T-helper 2 cell treated with Interferon-gamma antibody and Interleukin-4, amounts not matched to agents 5 μg/mL and 100 μg/mL, for 36 hours (primary cell): ENCODE measurements around the gene THEMIS2.

Experiments
- DNase-seq: peaks from one replicate; pipeline ENCODE4 v3.0.0; 2021; ENCODE audit warnings: low spot score
- H3K27ac Mint-ChIP-seq: one replicate; pipeline ENCODE4 v1.8.0; 2021; ENCODE audit warnings: mild to moderate bottlenecking, mixed read lengths
- H3K27me3 Mint-ChIP-seq: one replicate; pipeline ENCODE4 v1.8.0; 2021; ENCODE audit warnings: low read depth, mixed read lengths
- H3K36me3 Mint-ChIP-seq: one replicate; pipeline ENCODE4 v1.8.0; 2021; ENCODE audit warnings: low read depth, mixed read lengths
- H3K4me1 Mint-ChIP-seq: one replicate; pipeline ENCODE4 v1.8.0; 2021; ENCODE audit warnings: low read depth, mixed read lengths
- H3K4me3 Mint-ChIP-seq: one replicate; pipeline ENCODE4 v1.8.0; 2022; ENCODE audit warnings: mild to moderate bottlenecking, moderate library complexity, mixed read lengths
- H3K9me3 Mint-ChIP-seq: one replicate; pipeline ENCODE4 v1.8.0; 2021; ENCODE audit warnings: mixed read lengths

Gene THEMIS2

DNA sequence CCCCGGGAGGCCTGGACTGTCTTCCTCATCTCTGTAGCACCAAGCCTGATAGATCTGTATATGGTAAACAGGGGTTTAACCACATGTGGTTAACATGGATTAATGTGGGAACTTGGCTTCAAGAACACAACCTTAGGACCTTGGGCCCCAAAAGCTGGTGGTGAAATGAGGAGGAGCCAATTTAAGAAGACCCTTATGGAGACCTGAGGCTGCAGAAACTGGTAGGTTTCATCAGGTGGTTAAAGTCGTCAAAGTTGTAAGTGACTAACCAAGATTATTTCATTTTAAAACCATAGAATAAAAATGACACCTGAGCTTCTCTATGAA is 14.0 kb downstream of the THEMIS2 start:
- Mint-ChIP-seq H3K4me1 (peaks cover 58% of the 10 kb centered on the region), H3K27me3 (no peaks in the 10 kb centered on the region), H3K9me3 (no peaks in the 10 kb centered on the region), H3K27ac (peak overlapping the region; percentile 90), H3K36me3 (peaks cover 85% of the 10 kb centered on the region), H3K4me3 (peak overlapping the region; percentile 85)
- DNase-seq: no peak

DNA sequence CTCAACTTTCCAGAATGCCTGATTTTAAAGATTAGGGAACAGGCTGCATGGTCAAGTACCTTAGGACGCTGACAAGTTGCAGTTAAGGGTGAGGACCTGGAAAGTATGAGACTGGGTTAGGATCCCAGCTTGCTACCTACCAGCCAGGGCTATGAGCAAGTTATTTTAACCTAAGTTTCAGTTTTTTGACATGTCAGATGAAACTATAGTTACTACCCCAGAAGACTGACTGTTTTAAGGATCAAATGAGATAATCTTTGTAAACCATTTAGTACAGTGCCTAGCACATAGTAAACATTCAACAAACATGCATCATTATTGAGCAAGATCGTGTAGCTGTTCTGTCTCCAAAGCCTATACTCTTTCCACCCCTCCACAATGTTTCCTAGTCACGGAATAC is 14.4 kb downstream of the THEMIS2 start:
- H3K36me3 Mint-ChIP-seq: peaks cover 85% of the 10 kb centered on the region
- peak overlapping the region; percentile 85 for H3K4me3 Mint-ChIP-seq
- no peaks in the 10 kb centered on the region for H3K9me3 Mint-ChIP-seq
- no peak for DNase-seq
- peak overlapping the region; percentile 90 for H3K27ac Mint-ChIP-seq
- peaks cover 63% of the 10 kb centered on the region for H3K4me1 Mint-ChIP-seq
- no peaks in the 10 kb centered on the region for H3K27me3 Mint-ChIP-seq

DNA sequence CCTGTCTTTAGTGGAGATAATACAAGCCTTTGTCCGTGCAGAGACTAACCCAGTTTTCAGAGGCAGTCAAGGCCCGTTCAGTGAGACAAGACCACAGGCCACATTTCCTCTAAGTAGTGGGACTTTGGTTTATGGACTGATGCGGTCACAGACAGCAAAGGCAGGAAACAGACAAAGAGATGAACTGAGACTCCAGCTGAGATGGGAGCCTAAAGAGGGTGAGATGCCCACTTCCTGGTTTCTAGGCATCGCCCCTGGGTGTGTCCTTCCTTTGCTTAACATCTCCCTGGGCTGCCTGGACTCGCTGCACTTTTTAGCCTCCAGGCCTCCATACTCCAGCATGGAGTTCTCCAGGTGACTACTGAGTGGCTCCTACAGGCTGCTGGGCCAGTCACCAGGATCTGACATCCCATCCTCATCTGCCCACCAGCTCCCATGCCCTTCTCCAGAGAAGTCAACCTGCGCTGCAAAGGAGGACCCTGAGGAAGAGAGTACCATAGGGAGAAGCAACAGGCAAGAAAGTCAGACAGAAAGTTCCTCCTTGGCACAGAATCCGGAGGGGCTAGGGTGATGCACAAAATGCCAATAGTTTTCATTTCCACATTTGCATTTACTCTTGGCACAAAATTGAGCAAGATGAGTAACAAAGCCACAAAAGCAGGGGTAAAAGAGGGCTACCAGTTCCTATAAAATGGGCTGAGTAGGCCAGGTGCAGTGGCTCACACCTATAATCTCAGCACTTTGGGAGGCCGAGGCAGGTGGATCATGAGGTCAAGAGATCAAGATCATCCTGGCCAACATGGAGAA is 15.1 kb downstream of the THEMIS2 start:
- H3K4me1 Mint-ChIP-seq: peaks cover 69% of the 10 kb centered on the region
- peak overlapping the region; percentile 90 for H3K27ac Mint-ChIP-seq
- peak overlapping the region; percentile 85 for H3K4me3 Mint-ChIP-seq
- peaks cover 90% of the 10 kb centered on the region for H3K36me3 Mint-ChIP-seq
- peak; percentile 56 for DNase-seq
- H3K9me3 Mint-ChIP-seq: no peaks in the 10 kb centered on the region
- H3K27me3 Mint-ChIP-seq: no peaks in the 10 kb centered on the region

DNA sequence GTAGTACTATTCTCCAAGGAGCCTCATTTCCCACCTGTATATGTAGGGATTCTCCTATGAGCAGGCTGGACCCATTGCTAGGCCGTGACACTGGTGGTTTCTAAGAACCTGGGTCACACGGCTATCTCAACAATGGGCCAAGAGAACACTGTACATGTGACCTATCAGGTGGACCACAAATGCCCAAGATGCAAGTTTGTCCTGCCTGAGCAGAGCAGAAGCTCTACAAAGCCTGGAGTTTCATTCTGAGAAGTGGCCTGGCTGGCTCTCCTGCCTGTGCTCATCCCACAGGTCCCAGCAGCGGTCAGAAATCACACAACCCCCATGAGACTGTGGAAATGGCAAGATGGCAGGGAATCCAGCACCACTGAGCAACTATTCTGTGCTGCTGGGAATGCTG is 17.2 kb downstream of the THEMIS2 start:
- Mint-ChIP-seq H3K27me3 (no peaks in the 10 kb centered on the region), H3K4me3 (peak overlapping the region; percentile 4), H3K36me3 (peaks cover 86% of the 10 kb centered on the region), H3K27ac (peak overlapping the region; percentile 60), H3K9me3 (no peaks in the 10 kb centered on the region), H3K4me1 (peaks cover 72% of the 10 kb centered on the region)
- DNase-seq: no peak

DNA sequence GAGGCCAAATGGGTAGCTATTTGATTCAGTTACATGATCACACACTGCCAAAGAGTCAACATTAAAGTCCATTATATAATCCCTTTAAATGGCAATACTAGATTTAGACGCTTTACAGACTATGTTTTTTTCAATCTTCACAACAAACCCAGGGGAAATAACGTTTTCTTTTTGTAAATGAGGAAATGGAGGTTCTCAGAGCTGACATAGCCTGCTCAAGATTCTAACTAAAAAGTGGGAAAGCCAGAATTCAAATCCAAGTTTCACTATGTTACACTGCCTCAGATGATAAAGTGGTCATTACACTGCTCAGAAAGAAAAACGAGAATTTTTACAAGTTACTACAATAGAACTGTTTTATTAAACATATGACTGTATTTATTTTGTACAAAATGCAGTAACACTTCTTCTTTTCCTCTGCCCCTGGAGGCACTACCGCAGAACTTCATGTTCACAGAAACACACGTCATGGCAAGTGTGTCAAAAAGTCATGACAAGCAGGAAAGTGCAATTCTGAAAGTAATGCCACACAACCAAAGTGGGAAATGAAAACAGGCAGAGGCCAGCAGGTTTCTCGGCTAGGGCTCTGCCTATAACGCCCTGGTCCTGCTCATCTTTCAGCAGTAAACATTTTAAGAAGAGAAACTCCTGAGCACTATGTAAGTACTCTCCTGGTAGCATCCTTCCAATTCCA is 19.0 kb downstream of the THEMIS2 start:
- Mint-ChIP-seq H3K36me3 (peaks cover 79% of the 10 kb centered on the region), H3K4me3 (peak overlapping the region; percentile 52), H3K27me3 (no peaks in the 10 kb centered on the region), H3K27ac (peak overlapping the region; percentile 94), H3K4me1 (peaks cover 61% of the 10 kb centered on the region), H3K9me3 (no peaks in the 10 kb centered on the region)
- peak; percentile 70 for DNase-seq

DNA sequence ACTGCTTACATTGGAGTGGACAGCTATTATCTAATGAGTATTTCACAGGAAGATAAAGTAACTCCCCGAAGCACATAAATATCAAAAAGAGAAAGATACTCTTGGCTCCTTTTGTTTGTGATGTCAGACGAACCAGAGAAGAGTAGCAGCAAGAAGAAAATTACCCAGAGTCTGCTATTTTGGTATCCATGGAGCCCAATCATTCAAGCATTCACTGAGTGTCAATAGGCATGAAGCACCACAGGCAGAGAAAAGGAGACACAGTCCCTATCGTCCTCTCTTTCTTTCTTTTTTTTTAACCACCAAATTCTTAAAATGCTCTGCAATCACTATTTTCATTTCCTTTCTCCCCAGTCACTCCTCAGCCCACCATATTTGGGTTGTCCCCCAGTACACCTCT is 22.2 kb downstream of the THEMIS2 start:
- H3K36me3 Mint-ChIP-seq: peaks cover 58% of the 10 kb centered on the region

DNA sequence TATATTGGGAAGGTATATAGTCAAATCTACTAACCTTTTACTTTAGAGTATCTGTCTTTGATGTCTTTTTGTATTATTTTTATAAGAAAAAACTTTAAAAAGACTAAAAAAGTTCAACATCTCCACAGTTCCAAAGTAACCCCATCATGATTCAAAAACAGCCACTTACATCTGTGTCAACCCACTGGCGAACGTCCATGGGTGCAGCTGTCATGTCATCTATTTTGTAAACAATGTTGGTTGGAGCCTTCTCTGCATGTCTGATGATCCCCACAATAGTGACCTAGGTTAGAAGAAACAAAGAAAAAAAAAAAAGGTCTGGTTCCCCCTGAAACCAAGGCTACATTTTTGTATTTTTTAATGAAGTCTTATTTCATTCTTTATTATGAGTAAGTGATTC is 34.4 kb downstream of the THEMIS2 start:
- DNase-seq: no peak
- no peaks in the 10 kb centered on the region for H3K9me3 Mint-ChIP-seq
- peaks cover 50% of the 10 kb centered on the region for H3K36me3 Mint-ChIP-seq
- no peak overlapping the region for H3K4me3 Mint-ChIP-seq
- H3K27ac Mint-ChIP-seq: no peak overlapping the region
- no peaks in the 10 kb centered on the region for H3K27me3 Mint-ChIP-seq
- H3K4me1 Mint-ChIP-seq: peaks cover 5% of the 10 kb centered on the region

More for the DNA sequence above, 22.2 kb downstream of the THEMIS2 start:
- H3K27ac Mint-ChIP-seq: peak overlapping the region; percentile 50
- H3K9me3 Mint-ChIP-seq: no peaks in the 10 kb centered on the region
- H3K27me3 Mint-ChIP-seq: no peaks in the 10 kb centered on the region
- no peak overlapping the region for H3K4me3 Mint-ChIP-seq
- H3K4me1 Mint-ChIP-seq: peaks cover 37% of the 10 kb centered on the region
- DNase-seq: no peak

DNA sequence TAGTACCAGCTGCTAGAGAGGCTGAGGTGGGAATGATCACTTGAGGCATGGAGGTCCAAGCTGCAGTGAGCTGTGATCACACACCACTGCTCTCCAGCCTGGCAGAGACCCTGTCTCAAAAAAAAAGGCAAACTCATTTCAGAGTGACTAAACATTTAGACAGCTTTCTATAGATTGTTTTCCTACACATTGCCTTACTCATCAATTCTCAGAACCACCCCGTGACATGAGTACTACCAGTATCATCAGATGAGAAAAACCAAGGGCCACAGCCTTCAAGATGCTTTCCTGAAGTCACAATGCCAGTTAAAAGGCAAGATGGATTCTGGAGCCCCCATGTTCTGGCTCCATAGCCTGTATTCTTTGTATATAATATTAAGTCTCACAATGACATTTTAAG is 40.1 kb downstream of the THEMIS2 start:
- peak overlapping the region; percentile 72 for H3K27ac Mint-ChIP-seq
- H3K27me3 Mint-ChIP-seq: peaks cover 2% of the 10 kb centered on the region
- peaks cover 29% of the 10 kb centered on the region for H3K36me3 Mint-ChIP-seq
- peak; percentile 27 for DNase-seq
- H3K9me3 Mint-ChIP-seq: peaks cover 4% of the 10 kb centered on the region
- peak overlapping the region; percentile 51 for H3K4me3 Mint-ChIP-seq
- H3K4me1 Mint-ChIP-seq: peaks cover 12% of the 10 kb centered on the region

DNA sequence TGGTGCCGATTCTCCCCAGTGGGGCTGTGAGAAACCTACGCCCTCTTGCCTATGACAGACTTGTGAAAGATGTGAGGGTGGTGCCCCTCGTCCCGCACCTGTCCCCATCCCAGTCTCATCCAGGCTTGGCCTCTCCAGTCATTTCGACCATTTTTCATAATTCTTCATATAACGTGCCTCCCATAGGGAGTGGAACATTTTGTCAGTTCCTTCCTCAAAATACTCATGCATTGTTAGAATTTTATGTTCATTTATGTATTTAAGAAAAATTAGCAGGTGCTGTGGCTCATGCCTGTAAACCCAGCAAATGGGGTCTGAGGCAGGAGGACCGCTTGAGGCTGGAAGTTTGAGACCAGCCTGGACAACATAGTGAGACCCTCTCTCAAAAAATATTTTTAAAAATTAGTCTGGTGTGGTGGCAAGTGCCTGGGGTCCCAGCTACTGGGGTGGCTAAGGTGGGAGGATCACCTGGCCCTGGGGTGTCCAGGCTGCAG is 42.8 kb downstream of the THEMIS2 start:
- peaks cover 20% of the 10 kb centered on the region for H3K36me3 Mint-ChIP-seq
- peaks cover 10% of the 10 kb centered on the region for H3K4me1 Mint-ChIP-seq

DNA sequence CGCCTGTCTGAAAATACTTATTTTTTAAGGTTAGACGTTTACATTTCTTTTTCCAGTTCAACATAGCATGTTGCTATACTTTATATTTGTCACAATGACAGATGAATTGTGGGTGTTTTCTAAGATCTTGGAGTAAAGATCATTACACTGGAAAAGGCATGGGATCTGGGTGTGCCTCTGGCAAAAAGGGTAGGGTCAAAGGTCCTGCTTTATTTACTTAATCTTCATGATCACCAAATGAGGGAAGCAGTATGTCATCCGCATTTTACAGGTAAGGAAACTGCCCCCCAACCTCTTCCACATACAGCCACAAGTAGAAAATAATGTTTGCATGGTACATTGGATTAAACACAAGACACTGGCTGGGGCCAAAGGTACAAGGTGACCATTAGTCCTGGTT is 49.9 kb downstream of the THEMIS2 start:
- Mint-ChIP-seq H3K36me3 (no peaks in the 10 kb centered on the region), H3K27me3 (peaks cover 22% of the 10 kb centered on the region), H3K9me3 (no peaks in the 10 kb centered on the region), H3K27ac (no peak overlapping the region), H3K4me3 (no peak overlapping the region), H3K4me1 (no peaks in the 10 kb centered on the region)
- DNase-seq: no peak

More for the DNA sequence above, 42.8 kb downstream of the THEMIS2 start:
- Mint-ChIP-seq H3K27ac (peak overlapping the region; percentile 99), H3K4me3 (peak overlapping the region; percentile 100), H3K9me3 (peaks cover 4% of the 10 kb centered on the region), H3K27me3 (peaks cover 20% of the 10 kb centered on the region)
- DNase-seq: no peak

DNA sequence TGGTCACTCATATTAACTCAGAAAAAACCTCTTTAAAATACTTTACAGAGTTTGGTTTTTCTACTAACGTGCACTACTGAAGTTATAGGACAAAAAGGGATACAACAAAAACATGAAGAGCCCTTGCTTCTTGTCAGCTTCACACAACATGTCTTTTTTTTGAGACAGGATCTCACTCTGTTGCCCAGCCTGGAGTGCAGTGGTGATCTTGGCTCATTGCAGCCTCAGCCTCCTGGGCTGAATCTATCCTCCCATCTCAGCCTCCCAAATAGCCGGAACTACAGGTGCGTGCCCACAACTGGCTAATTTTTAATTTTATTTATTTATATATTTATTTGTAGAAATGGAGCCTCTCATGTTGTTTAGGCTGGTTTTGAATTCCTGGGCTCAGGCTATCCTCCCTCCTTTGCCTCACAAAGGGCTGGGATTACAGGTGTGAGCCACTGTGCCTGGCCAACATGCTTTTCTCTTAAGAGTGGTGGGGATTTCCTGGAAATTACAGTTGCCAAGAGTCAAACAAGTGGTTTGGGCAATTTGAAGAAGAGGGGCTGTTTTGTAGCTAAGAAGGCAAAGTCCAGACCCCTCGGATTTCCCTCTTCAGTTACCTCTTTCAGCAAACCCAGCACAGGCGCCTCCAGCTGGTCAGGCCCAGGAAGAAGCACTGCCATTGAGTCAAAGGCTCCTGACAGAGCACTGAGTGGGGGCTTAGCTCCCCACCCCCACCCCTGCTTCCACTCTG is 56.0 kb downstream of the THEMIS2 start:
- H3K9me3 Mint-ChIP-seq: no peaks in the 10 kb centered on the region
- H3K4me1 Mint-ChIP-seq: peaks cover 9% of the 10 kb centered on the region
- H3K36me3 Mint-ChIP-seq: no peaks in the 10 kb centered on the region
- H3K27me3 Mint-ChIP-seq: peaks cover 3% of the 10 kb centered on the region
- no peak overlapping the region for H3K27ac Mint-ChIP-seq
- H3K4me3 Mint-ChIP-seq: no peak overlapping the region
- no peak for DNase-seq

DNA sequence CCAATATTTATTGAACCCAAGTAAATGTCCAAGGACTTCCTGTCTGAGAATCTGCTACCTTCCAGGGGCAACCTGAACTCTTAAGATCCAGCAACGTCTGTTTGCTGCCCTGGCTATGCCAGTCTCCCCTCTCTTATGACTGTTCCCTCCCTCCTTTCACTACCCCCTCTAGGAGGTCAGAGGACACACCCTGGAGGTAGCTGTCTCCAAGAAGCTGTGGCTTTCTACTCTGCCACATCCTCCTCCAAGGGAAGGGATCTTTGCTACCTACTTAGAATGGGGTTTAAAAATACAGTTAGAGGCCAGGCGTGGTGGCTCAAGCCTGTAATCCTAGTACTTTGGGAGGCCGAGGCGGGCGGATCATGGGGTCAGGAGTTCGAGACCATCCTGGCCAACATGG is 58.8 kb downstream of the THEMIS2 start:
- Mint-ChIP-seq H3K27ac (no peak overlapping the region), H3K9me3 (no peaks in the 10 kb centered on the region), H3K36me3 (no peaks in the 10 kb centered on the region), H3K27me3 (peaks cover 14% of the 10 kb centered on the region), H3K4me3 (peak overlapping the region; percentile 29), H3K4me1 (peaks cover 20% of the 10 kb centered on the region)
- DNase-seq: no peak

DNA sequence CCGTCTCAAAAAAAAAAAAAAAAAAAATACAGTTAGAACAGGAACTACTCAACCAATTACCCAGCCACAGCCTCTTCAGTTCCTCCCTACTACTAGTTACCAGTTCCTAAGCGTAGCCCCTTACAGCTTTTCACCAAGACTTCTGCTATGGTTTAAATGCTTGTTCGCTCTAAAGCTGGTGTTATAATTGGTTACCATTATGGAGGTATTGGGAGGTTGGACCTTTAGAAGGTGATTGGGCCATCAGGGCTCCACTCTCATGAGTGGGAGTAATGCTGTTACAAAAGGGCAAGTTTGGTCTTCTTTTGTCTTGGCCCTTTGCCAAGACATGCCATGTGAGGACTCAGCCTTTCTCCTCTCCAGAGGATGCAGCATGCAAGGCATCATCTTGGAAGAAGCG is 59.4 kb downstream of the THEMIS2 start:
- Mint-ChIP-seq H3K27ac (no peak overlapping the region), H3K4me1 (peaks cover 20% of the 10 kb centered on the region), H3K4me3 (no peak overlapping the region)

More for the DNA sequence above, 59.4 kb downstream of the THEMIS2 start:
- Mint-ChIP-seq H3K9me3 (no peaks in the 10 kb centered on the region), H3K27me3 (peaks cover 14% of the 10 kb centered on the region), H3K36me3 (no peaks in the 10 kb centered on the region)
- DNase-seq: no peak
